ENCODE data around the gene RTN4RL2. TPM values are rescaled to one million over a fixed set of nuclear protein-coding genes. Genes with fewer than 3 reads are reported as not detected.

RTN4RL2 gene
- total RNA-seq, 4 donors from 2014 or later = 0.64 to 4.8 (median 3.2) TPM

- H3K27ac ChIP-seq = no peak overlapping the region
- no peak for DNase-seq (ENCODE audit: low spot score in 2 of 2)
- H3K9me3 ChIP-seq = no peaks in the 10 kb centered on the region
- peaks cover 23% of the 10 kb centered on the region for H3K4me1 ChIP-seq
- H3K4me3 ChIP-seq = peak overlapping the region; percentile 56
- 63% methylated on average over 5 of the region's 5 CpGs for WGBS
- H3K36me3 ChIP-seq = no peaks in the 10 kb centered on the region
- TF ChIP-seq CTCF (IDR thresholded peaks at IDR 0.05) = no peak
- no peak for TF ChIP-seq POLR2A (IDR thresholded peaks at IDR 0.05)
- no peak for TF ChIP-seq EP300 (IDR thresholded peaks at IDR 0.05)
- TF ChIP-seq POLR2AphosphoS5 (IDR thresholded peaks at IDR 0.05) = no peak
- H3K27me3 ChIP-seq = no peaks in the 10 kb centered on the region
Observed at GRCh38 chr11:57475671-57476046, 15.3 kb downstream of the RTN4RL2 start.

- DNase-seq (ENCODE audit: low spot score in 2 of 2) = no peak
- Histone ChIP-seq H3K9me3 (no peaks in the 10 kb centered on the region), H3K36me3 (no peaks in the 10 kb centered on the region), H3K4me3 (peak overlapping the region; percentile 56), H3K27ac (no peak overlapping the region), H3K4me1 (peaks cover 23% of the 10 kb centered on the region), H3K27me3 (no peaks in the 10 kb centered on the region)
- TF ChIP-seq EP300 (IDR thresholded peaks at IDR 0.05) = no peak
- no peak for TF ChIP-seq POLR2AphosphoS5 (IDR thresholded peaks at IDR 0.05)
- 12% methylated on average over 31 of the region's 80 CpGs for WGBS
Observed at GRCh38 chr11:57476047-57476756, 15.9 kb downstream of the RTN4RL2 start.

- H3K4me1 ChIP-seq = peaks cover 23% of the 10 kb centered on the region
- 46% methylated on average over 9 of the region's 27 CpGs for WGBS
Observed at GRCh38 chr11:57476757-57477506, 16.6 kb downstream of the RTN4RL2 start.

GRCh38 chr11:57477507-57478189 is 17.3 kb downstream of the RTN4RL2 start:
- no peak overlapping the region for H3K4me3 ChIP-seq
- H3K9me3 ChIP-seq = no peaks in the 10 kb centered on the region
- no peak overlapping the region for H3K27ac ChIP-seq
- H3K36me3 ChIP-seq = no peaks in the 10 kb centered on the region
- TF ChIP-seq CTCF (IDR thresholded peaks at IDR 0.05) = no peak
- TF ChIP-seq EP300 (IDR thresholded peaks at IDR 0.05) = no peak
- no peak for TF ChIP-seq POLR2AphosphoS5 (IDR thresholded peaks at IDR 0.05)
- no peak for TF ChIP-seq POLR2A (IDR thresholded peaks at IDR 0.05)
- whole genome bisulfite sequencing = 75% methylated on average over 11 of the region's 11 CpGs
- no peak for DNase-seq (ENCODE audit: low spot score in 2 of 2)
- peaks cover 30% of the 10 kb centered on the region for H3K4me1 ChIP-seq
- peaks cover 6% of the 10 kb centered on the region for H3K27me3 ChIP-seq

More at GRCh38 chr11:57476757-57477506, 16.6 kb downstream of the RTN4RL2 start:
- Histone ChIP-seq H3K9me3 (no peaks in the 10 kb centered on the region), H3K27me3 (no peaks in the 10 kb centered on the region), H3K36me3 (no peaks in the 10 kb centered on the region), H3K4me3 (peak overlapping the region; percentile 56), H3K27ac (no peak overlapping the region)
- peak in 1 of 2 donors; percentile 30 for TF ChIP-seq CTCF (IDR thresholded peaks at IDR 0.05)
- TF ChIP-seq POLR2AphosphoS5 (IDR thresholded peaks at IDR 0.05) = no peak
- no peak for DNase-seq (ENCODE audit: low spot score in 2 of 2)

GRCh38 chr11:57479021-57479663 is 18.8 kb downstream of the RTN4RL2 start:
- Histone ChIP-seq H3K36me3 (peaks cover under 1% of the 10 kb centered on the region), H3K27ac (no peak overlapping the region), H3K4me1 (peaks cover 44% of the 10 kb centered on the region), H3K4me3 (no peak overlapping the region), H3K9me3 (no peaks in the 10 kb centered on the region), H3K27me3 (peaks cover 15% of the 10 kb centered on the region)
- TF ChIP-seq CTCF (IDR thresholded peaks at IDR 0.05) (no peak), POLR2A (IDR thresholded peaks at IDR 0.05) (no peak), EP300 (IDR thresholded peaks at IDR 0.05) (no peak), POLR2AphosphoS5 (IDR thresholded peaks at IDR 0.05) (no peak)
- WGBS = 42% methylated on average over 11 of the region's 11 CpGs
- no peak for DNase-seq (ENCODE audit: low spot score in 2 of 2)
